Activated CD4-positive, alpha-beta T cell treated with anti-CD3 and anti-CD28 coated beads, Interleukin-2, amount 10 ng/mL, durations not matched to agents 24 days and 14 days (primary cell): Measurements from ENCODE around the gene SLC7A14. TPM values are rescaled to one million over a fixed set of nuclear protein-coding genes. Genes with fewer than 3 reads are reported as not detected.

Experiments
- DNase-seq: peaks from one replicate; pipeline ENCODE4 v3.0.0; 2022
- H3K27ac Mint-ChIP-seq: one replicate; pipeline ENCODE4 v1.8.0; 2022; ENCODE audit warnings: mild to moderate bottlenecking, mixed read lengths
- H3K27me3 Mint-ChIP-seq: one replicate; pipeline ENCODE4 v1.8.0; 2022; ENCODE audit warnings: mixed read lengths
- H3K36me3 Mint-ChIP-seq: one replicate; pipeline ENCODE4 v1.8.0; 2022; ENCODE audit warnings: low read depth, mild to moderate bottlenecking, mixed read lengths
- H3K4me1 Mint-ChIP-seq: one replicate; pipeline ENCODE4 v1.8.0; 2021; ENCODE audit warnings: mixed read lengths
- H3K4me3 Mint-ChIP-seq: one replicate; pipeline ENCODE4 v1.8.0; 2022; ENCODE audit warnings: mild to moderate bottlenecking, moderate library complexity, mixed read lengths
- H3K9me3 Mint-ChIP-seq: one replicate; pipeline ENCODE4 v1.8.0; 2021; ENCODE audit warnings: mixed read lengths
- intact Hi-C: fragments of 100-400 bp; cut with micrococcal nuclease; formaldehyde crosslinking; loops from one replicate; pipeline ENCODE4 v1.15.1; 2023
- total RNA-seq: library from RNA; stranded (reverse); gene quantifications from 2 replicates; pipeline ENCODE4 v1.2.3, GENCODE V29; 2022

The SLC7A14 gene
- total RNA-seq, 1 donor from 2014 or later: not detected

GRCh38 chr3:170606675-170607074 is 20.8 kb upstream of the SLC7A14 start:
- Mint-ChIP-seq H3K9me3 (peaks cover under 1% of the 10 kb centered on the region), H3K27ac (no peak overlapping the region), H3K36me3 (no peaks in the 10 kb centered on the region), H3K4me3 (no peak overlapping the region), H3K27me3 (peaks cover 8% of the 10 kb centered on the region), H3K4me1 (no peaks in the 10 kb centered on the region)
- no peak for DNase-seq
- intact Hi-C loops: no loop called here

GRCh38 chr3:170605490-170605889 is 19.6 kb upstream of the SLC7A14 start:
- Mint-ChIP-seq H3K27ac (no peak overlapping the region), H3K27me3 (peaks cover 8% of the 10 kb centered on the region)
- intact Hi-C loops: no loop called here

GRCh38 chr3:170603770-170604510 is 18.1 kb upstream of the SLC7A14 start:
- peaks cover 9% of the 10 kb centered on the region for H3K27me3 Mint-ChIP-seq
- no peak overlapping the region for H3K4me3 Mint-ChIP-seq
- peaks cover 5% of the 10 kb centered on the region for H3K9me3 Mint-ChIP-seq
- no peak for DNase-seq
- no peaks in the 10 kb centered on the region for H3K36me3 Mint-ChIP-seq
- intact Hi-C loops: no loop called here
- no peaks in the 10 kb centered on the region for H3K4me1 Mint-ChIP-seq
- no peak overlapping the region for H3K27ac Mint-ChIP-seq

More at GRCh38 chr3:170605490-170605889, 19.6 kb upstream of the SLC7A14 start:
- Mint-ChIP-seq H3K9me3 (peaks cover 5% of the 10 kb centered on the region), H3K4me1 (no peaks in the 10 kb centered on the region), H3K36me3 (no peaks in the 10 kb centered on the region), H3K4me3 (no peak overlapping the region)
- DNase-seq: no peak

- Mint-ChIP-seq H3K9me3 (peaks cover 5% of the 10 kb centered on the region), H3K36me3 (no peaks in the 10 kb centered on the region), H3K4me3 (no peak overlapping the region), H3K27ac (no peak overlapping the region), H3K4me1 (no peaks in the 10 kb centered on the region), H3K27me3 (peaks cover 9% of the 10 kb centered on the region)
- no peak for DNase-seq
- intact Hi-C loops: no loop called here
These were observed 16.7 kb upstream of the SLC7A14 start for GRCh38 chr3:170602556-170602955.

GRCh38 chr3:170600005-170600624 is 14.2 kb upstream of the SLC7A14 start:
- no peak overlapping the region for H3K4me3 Mint-ChIP-seq

GRCh38 chr3:170599091-170599490 is 13.2 kb upstream of the SLC7A14 start:
- H3K9me3 Mint-ChIP-seq: peaks cover 5% of the 10 kb centered on the region
- intact Hi-C loops: no loop called here
- H3K27me3 Mint-ChIP-seq: peaks cover 7% of the 10 kb centered on the region
- DNase-seq: no peak
- H3K27ac Mint-ChIP-seq: no peak overlapping the region
- H3K4me3 Mint-ChIP-seq: no peak overlapping the region
- no peaks in the 10 kb centered on the region for H3K36me3 Mint-ChIP-seq
- H3K4me1 Mint-ChIP-seq: no peaks in the 10 kb centered on the region

More at GRCh38 chr3:170600005-170600624, 14.2 kb upstream of the SLC7A14 start:
- no peaks in the 10 kb centered on the region for H3K4me1 Mint-ChIP-seq
- intact Hi-C loops: no loop called here
- H3K9me3 Mint-ChIP-seq: peaks cover 5% of the 10 kb centered on the region
- H3K27ac Mint-ChIP-seq: no peak overlapping the region
- no peaks in the 10 kb centered on the region for H3K36me3 Mint-ChIP-seq
- DNase-seq: no peak
- H3K27me3 Mint-ChIP-seq: peaks cover 9% of the 10 kb centered on the region

- intact Hi-C loops: no loop called here
- no peak overlapping the region for H3K27ac Mint-ChIP-seq
- H3K4me1 Mint-ChIP-seq: no peaks in the 10 kb centered on the region
- no peaks in the 10 kb centered on the region for H3K36me3 Mint-ChIP-seq
- peaks cover 5% of the 10 kb centered on the region for H3K9me3 Mint-ChIP-seq
- H3K27me3 Mint-ChIP-seq: peaks cover 6% of the 10 kb centered on the region
- no peak overlapping the region for H3K4me3 Mint-ChIP-seq
- no peak for DNase-seq
These were observed 12.2 kb upstream of the SLC7A14 start for GRCh38 chr3:170598091-170598502.

GRCh38 chr3:170594528-170594927 is 8.7 kb upstream of the SLC7A14 start:
- Mint-ChIP-seq H3K27me3 (peaks cover 4% of the 10 kb centered on the region), H3K9me3 (no peaks in the 10 kb centered on the region), H3K4me3 (no peak overlapping the region), H3K36me3 (no peaks in the 10 kb centered on the region), H3K27ac (no peak overlapping the region), H3K4me1 (no peaks in the 10 kb centered on the region)
- DNase-seq: no peak
- intact Hi-C loops: no loop called here

- H3K36me3 Mint-ChIP-seq: no peaks in the 10 kb centered on the region
These were observed 7.8 kb upstream of the SLC7A14 start for GRCh38 chr3:170593634-170594033.

GRCh38 chr3:170589113-170589512 is 3.2 kb upstream of the SLC7A14 start:
- H3K9me3 Mint-ChIP-seq: peaks cover 7% of the 10 kb centered on the region
- no peaks in the 10 kb centered on the region for H3K4me1 Mint-ChIP-seq
- no peak overlapping the region for H3K4me3 Mint-ChIP-seq
- no peak for DNase-seq
- H3K27me3 Mint-ChIP-seq: peaks cover 30% of the 10 kb centered on the region
- intact Hi-C loops: loop anchor here (10.0 kb wide), 1 partner anchor 924 kb away; the partner anchor contains the start of gene MECOM
- no peak overlapping the region for H3K27ac Mint-ChIP-seq
- H3K36me3 Mint-ChIP-seq: no peaks in the 10 kb centered on the region

More at GRCh38 chr3:170593634-170594033, 7.8 kb upstream of the SLC7A14 start:
- DNase-seq: no peak
- H3K27me3 Mint-ChIP-seq: peaks cover 10% of the 10 kb centered on the region
- no peaks in the 10 kb centered on the region for H3K9me3 Mint-ChIP-seq
- no peak overlapping the region for H3K27ac Mint-ChIP-seq
- H3K4me1 Mint-ChIP-seq: no peaks in the 10 kb centered on the region
- intact Hi-C loops: no loop called here
- no peak overlapping the region for H3K4me3 Mint-ChIP-seq

- intact Hi-C loops: loop anchor here (10.0 kb wide), 1 partner anchor 920 kb away; the partner anchor contains the start of gene MECOM
- H3K4me3 Mint-ChIP-seq: no peak overlapping the region
- H3K27me3 Mint-ChIP-seq: peaks cover 46% of the 10 kb centered on the region
- H3K4me1 Mint-ChIP-seq: no peaks in the 10 kb centered on the region
- peaks cover 12% of the 10 kb centered on the region for H3K9me3 Mint-ChIP-seq
- no peak overlapping the region for H3K27ac Mint-ChIP-seq
- H3K36me3 Mint-ChIP-seq: no peaks in the 10 kb centered on the region
- no peak for DNase-seq
These were observed 603 bp downstream of the SLC7A14 start for GRCh38 chr3:170585008-170585936.

GRCh38 chr3:170584585-170585007 is 1.3 kb downstream of the SLC7A14 start:
- intact Hi-C loops: loop anchor here (10.0 kb wide), 1 partner anchor 920 kb away; the partner anchor contains the start of gene MECOM
- H3K4me3 Mint-ChIP-seq: no peak overlapping the region
- peak; percentile 86 for DNase-seq
- no peak overlapping the region for H3K27ac Mint-ChIP-seq
- H3K4me1 Mint-ChIP-seq: no peaks in the 10 kb centered on the region
- H3K27me3 Mint-ChIP-seq: peaks cover 48% of the 10 kb centered on the region
- peaks cover 12% of the 10 kb centered on the region for H3K9me3 Mint-ChIP-seq
- no peaks in the 10 kb centered on the region for H3K36me3 Mint-ChIP-seq

- peaks cover 34% of the 10 kb centered on the region for H3K27me3 Mint-ChIP-seq
- no peak for DNase-seq
- H3K4me3 Mint-ChIP-seq: no peak overlapping the region
- H3K4me1 Mint-ChIP-seq: peaks cover under 1% of the 10 kb centered on the region
- intact Hi-C loops: loop anchor here (10.0 kb wide), 1 partner anchor 915 kb away; the partner anchor contains the start of gene MECOM
- H3K9me3 Mint-ChIP-seq: peaks cover 8% of the 10 kb centered on the region
- H3K27ac Mint-ChIP-seq: no peak overlapping the region
- no peaks in the 10 kb centered on the region for H3K36me3 Mint-ChIP-seq
These were observed 6.2 kb downstream of the SLC7A14 start for GRCh38 chr3:170579646-170580045.
